DMS153 (cell line): ENCODE measurements around the gene APOL6.
"Not testable (repeated sequence)": the region's sequence is repeated elsewhere in the genome, so short reads cannot be mapped to it uniquely, and the experiment has no call there.

ENCODE experiments used
- DNase-seq: peaks from one replicate; lab custom pipeline; 2025; lab: John Stamatoyannopoulos, UW

Gene APOL6

DNA sequence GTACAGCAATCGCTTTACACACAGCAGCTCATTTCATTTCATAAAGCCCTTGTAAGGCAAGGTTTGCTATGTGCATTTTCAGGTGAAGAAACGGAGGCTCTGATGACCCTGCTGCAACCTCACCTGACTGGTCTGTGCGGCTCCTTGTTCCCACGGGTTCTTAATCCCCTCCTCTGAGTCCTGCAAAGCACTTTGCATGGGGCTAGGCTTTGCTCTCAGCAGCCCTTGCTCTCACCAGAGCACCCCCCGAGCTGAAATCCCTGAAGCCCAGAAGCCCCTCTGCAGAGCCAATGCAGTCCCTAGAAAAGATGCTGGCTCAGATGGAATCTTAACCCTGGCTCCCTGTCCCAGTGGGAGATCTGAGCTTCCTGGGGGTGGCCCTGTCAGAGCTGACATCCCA lies 11.0 kb upstream of the APOL6 start:
- DNase-seq, result no peak

DNA sequence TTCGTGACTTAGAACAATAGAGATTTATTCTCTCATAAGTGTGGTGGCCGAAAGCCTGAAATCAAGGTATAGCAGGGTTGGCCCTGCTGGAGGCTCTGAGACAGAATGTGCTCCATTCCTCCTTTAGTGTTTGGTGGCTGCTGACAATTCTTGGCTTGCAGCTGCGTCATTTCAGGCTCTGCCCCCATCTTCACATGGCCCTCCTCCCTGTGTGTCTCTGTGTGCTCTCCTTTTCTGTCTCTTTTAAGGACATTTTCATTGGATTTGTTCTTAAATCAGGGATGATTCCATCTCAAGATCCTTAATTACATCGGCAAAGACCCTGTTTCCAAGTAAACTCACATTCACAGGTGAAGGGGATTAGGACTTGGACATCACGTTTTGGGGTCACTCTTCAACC lies 10.2 kb upstream of the APOL6 start:
- no peak for DNase-seq

GRCh38 chr22:35638410-35638809 lies 9.8 kb upstream of the APOL6 start:
- no peak for DNase-seq

DNA sequence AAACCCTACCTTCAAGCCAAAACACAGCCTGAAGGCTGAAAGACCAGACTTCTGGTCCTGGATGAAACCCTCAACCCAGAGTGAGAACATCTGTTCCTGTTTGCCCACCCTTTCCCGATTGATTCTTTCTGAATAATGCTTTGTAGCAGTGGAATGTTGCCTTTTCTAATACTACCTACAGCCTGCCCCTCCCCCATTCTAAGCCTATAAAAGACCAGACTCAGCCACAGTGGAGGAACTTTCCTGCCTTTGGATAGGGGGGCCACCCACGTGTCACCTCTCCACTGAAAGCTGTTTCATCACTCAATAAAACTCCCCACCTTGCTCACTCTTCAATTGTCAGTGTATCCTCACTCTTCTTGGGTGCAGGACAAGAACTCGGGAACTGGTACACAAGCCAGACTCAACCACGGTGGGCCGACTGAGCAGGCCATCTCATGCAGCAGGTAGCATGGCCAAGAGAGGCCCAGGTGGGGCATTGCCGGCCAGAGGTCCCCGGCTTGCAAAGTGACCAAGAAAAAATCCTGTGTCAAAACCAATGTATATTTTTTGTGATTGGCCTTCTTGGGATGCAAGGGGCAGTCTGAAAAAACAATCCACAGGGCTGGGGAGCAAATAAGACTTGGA lies 6.6 kb upstream of the APOL6 start:
- DNase-seq, result no peak

GRCh38 chr22:35642305-35642741 lies 5.9 kb upstream of the APOL6 start:
- no peak for DNase-seq

GRCh38 chr22:35643991-35644390 lies 4.3 kb upstream of the APOL6 start:
- DNase-seq, result no peak

DNA sequence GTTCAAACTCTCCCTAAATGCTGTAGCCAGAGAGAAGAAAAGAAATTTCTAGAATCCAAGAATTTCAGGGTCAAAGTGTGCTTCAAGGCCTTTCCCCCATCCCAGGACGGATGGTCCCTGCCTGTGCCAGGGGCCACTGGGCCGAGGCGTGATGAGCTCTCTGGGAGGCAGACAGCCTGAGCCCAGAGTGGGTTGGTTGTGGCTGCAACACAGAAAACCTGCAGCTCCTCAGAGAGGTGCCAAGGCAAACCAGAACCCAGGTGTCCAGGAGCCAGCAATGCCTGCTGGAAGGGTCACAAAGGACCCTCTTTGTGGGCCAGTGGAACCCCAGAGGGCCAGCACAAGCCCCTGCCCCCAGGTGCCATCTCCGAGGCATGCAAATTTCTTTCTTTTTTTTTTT lies 2.6 kb upstream of the APOL6 start:
- DNase-seq, result no peak

DNA sequence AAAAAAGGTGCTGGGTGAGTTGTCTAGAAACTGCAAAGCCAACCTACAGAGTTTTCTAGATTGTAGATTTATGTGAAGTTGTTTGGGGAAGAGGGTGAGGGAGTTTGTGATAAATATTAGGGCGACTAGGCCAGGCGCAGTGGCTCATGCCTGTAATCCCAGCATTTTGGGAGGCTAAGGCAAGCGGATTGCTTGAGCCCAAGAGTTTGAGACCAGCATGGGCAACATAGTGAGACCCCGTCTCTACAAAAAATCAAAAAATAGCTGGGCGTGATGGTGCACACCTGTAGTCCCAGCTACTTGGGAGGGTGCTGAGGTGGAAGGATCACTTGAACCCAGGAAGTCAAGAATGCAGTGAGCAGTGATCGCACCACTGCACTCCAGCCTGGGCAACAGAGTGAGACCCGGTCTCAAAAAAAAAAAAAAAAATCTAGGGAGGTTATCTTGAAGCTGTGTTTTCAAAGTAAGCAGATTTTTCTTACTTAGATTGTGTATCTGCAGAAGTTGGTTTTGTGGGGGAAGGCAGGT lies 844 bp downstream of the APOL6 start:
- DNase-seq, result no peak

GRCh38 chr22:35649636-35650250 lies 1.5 kb downstream of the APOL6 start:
- DNase-seq, result no peak

DNA sequence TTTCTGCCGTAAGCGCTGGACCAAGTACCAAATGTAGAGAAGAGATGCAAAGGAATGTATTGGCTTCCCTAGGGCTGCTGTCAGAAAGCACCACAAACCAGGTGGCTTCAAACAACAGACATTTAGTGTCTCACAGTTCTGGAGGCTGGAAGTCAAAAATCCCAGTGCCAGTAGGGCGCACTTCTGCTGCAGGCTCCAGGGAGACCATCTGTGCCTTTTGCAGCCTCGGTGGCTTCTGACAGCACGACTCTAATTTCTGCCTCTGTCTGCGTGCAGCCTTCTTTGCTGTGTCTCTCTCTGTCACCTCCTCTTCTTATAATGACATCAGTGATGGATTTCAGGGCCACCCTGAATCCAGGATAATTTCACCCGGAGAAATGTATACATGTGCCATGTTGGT lies 2.8 kb downstream of the APOL6 start:
- no peak for DNase-seq

GRCh38 chr22:35653824-35654223 lies 5.6 kb downstream of the APOL6 start:
- DNase-seq, result no peak

DNA sequence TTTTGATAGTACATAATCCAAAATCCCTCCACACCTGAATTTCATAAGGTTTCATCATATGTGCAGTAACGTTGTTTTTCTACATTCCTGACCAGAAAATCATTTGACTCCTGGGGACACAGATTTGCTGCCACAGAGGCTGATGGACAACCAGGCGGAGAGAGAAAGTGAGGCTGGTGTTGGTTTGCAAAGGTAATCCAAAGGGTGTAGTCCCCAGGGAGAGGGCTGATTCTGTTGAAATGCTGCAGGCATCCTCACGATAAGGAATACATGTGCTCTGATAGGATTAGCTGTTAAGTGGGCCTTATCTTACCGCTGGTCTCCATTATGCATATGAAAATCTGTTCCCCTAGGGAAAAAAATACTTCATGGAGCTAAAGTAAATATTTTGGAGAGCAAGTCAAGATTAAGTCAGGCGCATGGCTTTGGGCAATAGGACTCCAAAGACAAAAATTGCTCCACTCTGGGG lies 8.1 kb downstream of the APOL6 start:
- no peak for DNase-seq

DNA sequence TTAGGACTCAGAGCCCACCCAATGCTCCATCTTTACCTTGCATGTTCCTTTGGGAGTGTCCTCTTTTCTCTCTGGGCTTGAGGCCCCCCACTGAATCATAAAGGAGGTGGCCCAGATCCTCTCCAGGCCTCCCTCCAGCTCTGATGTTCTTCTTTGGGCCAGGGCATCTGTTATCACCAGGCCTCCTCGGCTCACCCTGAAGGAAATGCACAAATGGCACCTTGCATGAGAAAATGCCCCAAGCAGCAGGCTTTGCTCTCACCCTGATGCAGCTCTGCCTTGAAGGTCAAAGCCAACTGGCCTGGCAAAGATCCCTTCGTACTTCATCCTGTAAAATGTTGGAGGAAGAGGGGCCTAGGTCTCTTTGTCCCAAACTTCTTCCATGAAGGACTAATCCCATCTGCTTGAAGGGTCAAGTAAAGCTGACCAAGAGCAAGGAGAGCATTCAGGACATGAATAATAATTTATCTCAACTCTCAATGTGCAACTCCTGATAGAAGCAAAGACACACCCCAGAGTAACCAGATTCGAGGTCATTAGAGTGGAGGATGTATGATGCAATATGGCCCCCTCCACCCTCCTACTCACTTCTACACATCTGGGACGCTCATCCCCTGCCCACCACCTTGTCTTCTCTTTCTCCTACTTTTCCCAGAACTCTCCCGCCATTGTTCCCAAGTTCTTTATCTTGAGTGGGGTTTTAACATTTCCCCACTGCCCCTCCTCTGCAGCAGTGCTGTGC lies 9.5 kb downstream of the APOL6 start:
- no peak for DNase-seq

GRCh38 chr22:35660291-35661127 lies 12.3 kb downstream of the APOL6 start:
- no peak for DNase-seq

GRCh38 chr22:35661464-35661863 lies 13.2 kb downstream of the APOL6 start:
- no peak for DNase-seq

DNA sequence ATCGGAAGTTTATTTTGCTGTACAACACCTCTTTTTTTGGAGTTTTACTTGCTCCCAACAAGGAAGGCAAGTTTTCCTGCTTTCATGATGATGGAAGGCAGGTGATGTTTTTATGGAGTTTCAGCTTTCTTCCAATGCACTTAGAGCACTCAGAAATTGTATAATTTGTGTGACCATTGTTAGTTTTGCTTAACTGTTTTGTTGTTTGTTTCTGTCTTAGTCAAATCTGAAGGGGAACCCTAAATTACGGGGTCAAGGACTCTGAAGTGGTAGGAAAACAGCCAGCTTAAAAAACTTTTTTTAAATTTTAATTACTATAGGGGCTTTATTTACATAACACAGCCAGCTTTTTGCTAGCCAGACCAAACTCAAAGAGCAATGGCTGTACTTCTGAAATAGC lies 14.7 kb downstream of the APOL6 start:
- DNase-seq, result no peak

DNA sequence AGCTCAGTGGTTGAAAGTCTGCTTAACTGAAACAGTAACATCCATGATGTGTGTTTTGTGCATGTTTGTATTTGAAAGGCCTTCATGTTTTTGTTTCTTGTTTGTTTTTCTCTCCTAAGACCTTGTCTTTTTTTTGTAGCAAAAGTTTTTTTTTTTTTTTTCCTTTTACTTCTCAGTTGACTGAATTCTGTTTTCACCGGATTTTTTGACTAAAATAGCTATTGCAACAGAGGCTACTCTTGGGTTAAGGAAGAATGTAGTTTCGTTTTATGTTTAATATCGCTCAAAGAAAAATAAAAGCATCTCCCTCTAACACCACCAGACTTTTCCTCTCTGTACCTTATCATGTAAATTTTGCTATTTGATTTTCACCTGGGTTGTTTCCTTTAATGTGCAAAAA lies 15.1 kb downstream of the APOL6 start:
- no peak for DNase-seq

- DNase-seq, result no peak
Observed at GRCh38 chr22:35664955-35665587, 16.8 kb downstream of the APOL6 start.

- not testable (repeated sequence) for DNase-seq
Observed at GRCh38 chr22:35666699-35667098, 18.5 kb downstream of the APOL6 start.

GRCh38 chr22:35674335-35674734 lies 26.1 kb downstream of the APOL6 start:
- DNase-seq, result no peak

DNA sequence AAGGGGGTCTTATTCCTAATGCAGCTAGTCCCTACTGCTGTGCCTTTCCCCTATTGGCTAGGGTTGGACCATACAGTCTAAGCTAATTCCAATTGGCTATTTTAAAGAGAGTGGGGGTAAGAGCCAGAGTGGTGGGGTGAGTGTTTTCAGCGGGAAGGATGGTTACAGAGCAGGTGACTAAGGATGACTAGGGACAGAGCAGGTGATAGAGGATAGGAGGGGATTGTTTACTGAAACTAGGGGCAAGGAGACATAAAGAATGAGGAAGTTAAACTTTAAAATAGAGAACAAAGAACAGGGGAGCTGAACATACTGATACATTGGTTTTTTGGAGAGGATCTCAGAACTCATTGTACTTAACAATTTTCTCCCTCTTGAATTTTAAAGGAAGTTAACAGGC lies 27.8 kb downstream of the APOL6 start:
- not testable (repeated sequence) for DNase-seq
